GM23338 (cell line): ENCODE measurements around the gene C13orf46. TPM values are rescaled to one million over a fixed set of nuclear protein-coding genes. Genes with fewer than 3 reads are reported as not detected.

Experiments
- ATAC-seq: fragments of 200-7000 bp; cut with Tn5 transposase; 3 replicates; pipeline ENCODE4 v1.9.1; 2020
- DNase-seq: peaks from one replicate; pipeline ENCODE4 v3.0.0-alpha.2; 2015; ENCODE audit warnings: low spot score
- H2AFZ ChIP-seq: fragments of 200-600 bp; sonication (generic); 2 replicates; pipeline ENCODE4 v1.8.0; 2016; ENCODE audit warnings: antibody characterized with exemption, mild to moderate bottlenecking, moderate library complexity
- H3F3A ChIP-seq: fragments of 200-600 bp; sonication (generic); replicated peaks from 2 replicates; pipeline ENCODE4 v1.8.0; 2017; ENCODE audit warnings: antibody characterized with exemption, mixed run types, low read depth
- H3K27ac ChIP-seq: fragments of 200-600 bp; sonication (generic); 2 replicates; pipeline ENCODE4 v1.6.1; 2016; ENCODE audit warnings: low read depth
- H3K27me3 ChIP-seq: fragments of 200-600 bp; sonication (generic); 2 replicates; pipeline ENCODE4 v1.8.0; 2016; ENCODE audit warnings: mild to moderate bottlenecking, mixed run types, moderate library complexity; ENCODE audit not compliant: insufficient read depth
- H3K36me3 ChIP-seq: fragments of 200-600 bp; sonication (generic); 2 replicates; pipeline ENCODE4 v1.8.0; 2016; ENCODE audit warnings: mild to moderate bottlenecking; ENCODE audit not compliant: insufficient read depth
- H3K4me1 ChIP-seq: fragments of 200-600 bp; sonication (generic); 2 replicates; pipeline ENCODE4 v1.8.0; 2016; ENCODE audit warnings: mild to moderate bottlenecking, moderate library complexity; ENCODE audit not compliant: insufficient read depth
- H3K4me2 ChIP-seq: fragments of 200-600 bp; sonication (generic); 2 replicates; pipeline ENCODE4 v1.7.1; 2017; ENCODE audit warnings: mixed run types
- H3K4me3 ChIP-seq: fragments of 200-600 bp; sonication (generic); 2 replicates; pipeline ENCODE4 v1.6.1; 2016; ENCODE audit warnings: mixed run types
- H3K79me2 ChIP-seq: fragments of 200-600 bp; sonication (generic); replicated peaks from 2 replicates; pipeline ENCODE4 v1.8.0; 2017; ENCODE audit warnings: mild to moderate bottlenecking; ENCODE audit not compliant: insufficient read depth
- H3K9me2 ChIP-seq: fragments of 200-600 bp; sonication (generic); 2 replicates; pipeline ENCODE4 v1.8.0; 2017; ENCODE audit not compliant: insufficient read depth
- H4K20me1 ChIP-seq: fragments of 200-600 bp; sonication (generic); replicated peaks from 2 replicates; pipeline ENCODE4 v1.8.0; 2017; ENCODE audit warnings: mild to moderate bottlenecking; ENCODE audit not compliant: insufficient read depth
- H3K27ac Mint-ChIP-seq: 2 replicates; pipeline ENCODE4 v1.8.0; 2020; ENCODE audit warnings: inconsistent platforms, mild to moderate bottlenecking, moderate library complexity, mixed read lengths
- H3K27me3 Mint-ChIP-seq: 3 replicates; pipeline ENCODE4 v1.8.0; 2022; ENCODE audit warnings: low read depth, mild to moderate bottlenecking, moderate library complexity, mixed read lengths, inconsistent platforms; ENCODE audit not compliant: insufficient read depth, poor library complexity
- H3K36me3 Mint-ChIP-seq: 3 replicates; pipeline ENCODE4 v1.8.0; 2021; ENCODE audit warnings: low read depth, mild to moderate bottlenecking, inconsistent platforms, moderate library complexity, mixed read lengths
- H3K4me1 Mint-ChIP-seq: 3 replicates; pipeline ENCODE4 v1.8.0; 2020; ENCODE audit warnings: mild to moderate bottlenecking, inconsistent platforms, mixed read lengths
- H3K4me3 Mint-ChIP-seq: 3 replicates; pipeline ENCODE4 v1.8.0; 2021; ENCODE audit warnings: moderate library complexity, mild to moderate bottlenecking, inconsistent platforms, mixed read lengths
- H3K9me3 Mint-ChIP-seq: 3 replicates; pipeline ENCODE4 v1.8.0; 2020; ENCODE audit warnings: moderate library complexity, mild to moderate bottlenecking, inconsistent platforms, mixed read lengths
- CTCF ChIP-seq, 2 experiments: fragments of 200-600 bp in 1 of 2; sonication (generic) in 1 of 2; conservative IDR thresholded peaks; 2 replicates each; pipeline versions ENCODE4 v1.5.1 to v1.6.1; 2016 to 2017; ENCODE audit warnings: antibody characterized with exemption in 2 of 2, low read depth in 2 of 2, mild to moderate bottlenecking in 2 of 2, moderate library complexity in 1 of 2
- ETS1 ChIP-seq: IDR thresholded peaks from 2 replicates; pipeline ENCODE4 v1.6.1; 2016; ENCODE audit warnings: antibody characterized with exemption
- EZH2phosphoT487 ChIP-seq: fragments of 200-600 bp; sonication (generic); IDR thresholded peaks from one replicate; pipeline ENCODE4 v1.8.1; 2018; ENCODE audit warnings: antibody characterized with exemption; ENCODE audit not compliant: unreplicated experiment
- JUNB ChIP-seq: IDR thresholded peaks from one replicate; pipeline ENCODE4 v1.6.1; 2016; ENCODE audit warnings: antibody characterized with exemption; ENCODE audit not compliant: unreplicated experiment
- NANOG ChIP-seq: IDR thresholded peaks from 2 replicates; pipeline ENCODE4 v1.6.1; 2016; ENCODE audit warnings: antibody characterized with exemption, borderline replicate concordance
- POLR2AphosphoS5 ChIP-seq: IDR thresholded peaks from 2 replicates; pipeline ENCODE4 v1.6.1; 2016; ENCODE audit warnings: antibody characterized with exemption, low read depth
- STAT1 ChIP-seq: IDR thresholded peaks from one replicate; pipeline ENCODE4 v1.6.1; 2016; ENCODE audit warnings: antibody characterized with exemption; ENCODE audit not compliant: unreplicated experiment
- ZNF331 ChIP-seq: fragments of 250-450 bp; sonication (Bioruptor Pico); IDR thresholded peaks from 2 replicates; pipeline ENCODE4 v1.5.0; 2020; ENCODE audit warnings: low read depth, mild to moderate bottlenecking, moderate library complexity
- ZNF462 ChIP-seq: fragments of 250-450 bp; sonication (Bioruptor Pico); IDR thresholded peaks from 2 replicates; pipeline ENCODE4 v1.5.0; 2020; ENCODE audit warnings: mild to moderate bottlenecking, moderate library complexity
- polyA plus RNA-seq: library from polyadenylated mRNA; unstranded; fragments of >200 nt; fragmentation: Nextera tagmentation; extraction: Ambion mirVana; gene quantifications from 2 replicates; pipeline ENCODE4 v1.2.1, GENCODE V29; 2016
- total RNA-seq: library from RNA; depleted of rRNA; stranded (reverse); fragments of >200 nt; shearing (Covaris generic); gene quantifications from 2 replicates; pipeline ENCODE4 v1.2.3, GENCODE V29; 2014

The C13orf46 gene
- total and polyA plus RNA-seq, 2 experiments from 2014 or later: 0.44 to 1.5 TPM

- Histone ChIP-seq H4K20me1 (no peaks in the 10 kb centered on the region), H3K36me3 (no peaks in the 10 kb centered on the region), H2AFZ (no peak overlapping the region), H3K4me3 (no peak overlapping the region), H3K27me3 (no peaks in the 10 kb centered on the region), H3K27ac (no peak overlapping the region), H3K4me2 (no peak overlapping the region), H3K79me2 (no peaks in the 10 kb centered on the region), H3F3A (no peaks in the 10 kb centered on the region), H3K4me1 (no peaks in the 10 kb centered on the region), H3K9me2 (no peaks in the 10 kb centered on the region)
- H3K4me3 Mint-ChIP-seq: no peak overlapping the region
- peaks cover 2% of the 10 kb centered on the region for H3K27me3 Mint-ChIP-seq
- H3K36me3 Mint-ChIP-seq: no peaks in the 10 kb centered on the region
- DNase-seq (no peak), ATAC-seq (peak; percentile 51; the same call in 2 of the 3 replicates)
- no peaks in the 10 kb centered on the region for H3K4me1 Mint-ChIP-seq
- TF ChIP-seq EZH2phosphoT487 (no peak), ZNF331 (CRISPR knock-in tag) (no peak), ZNF462 (CRISPR knock-in tag) (no peak), NANOG (no peak), ETS1 (no peak), POLR2AphosphoS5 (no peak), STAT1 (no peak), CTCF (conservative IDR thresholded peaks at IDR 0.05; ENCODE audit: low read depth in 2 of 2) (no peak), JUNB (no peak)
- H3K27ac Mint-ChIP-seq: no peak overlapping the region
- H3K9me3 Mint-ChIP-seq: no peaks in the 10 kb centered on the region; the same call in 2 of the 3 replicates
Measured at GRCh38 chr13:113915012-113915763, 58.7 kb downstream of the C13orf46 start.
